DND-41 (cell line): ENCODE results near the gene XCR1.

ENCODE experiments used
- ATAC-seq: fragments of 200-7000 bp; cut with Tn5 transposase; 3 replicates; pipeline ENCODE4 v1.9.1; 2021; ENCODE audit warnings: low read depth; ENCODE audit not compliant: insufficient read depth
- DNase-seq: peaks from one replicate; pipeline ENCODE4 v3.0.0-alpha.2; 2020
- H2AFZ ChIP-seq: 2 replicates; pipeline ENCODE4 v1.6.0; 2012; ENCODE audit warnings: low read depth, low read length
- H3K27ac ChIP-seq: 2 replicates; pipeline ENCODE4 v1.5.1; 2012; ENCODE audit warnings: low read length, inconsistent platforms
- H3K27me3 ChIP-seq: fragments of 200-600 bp; sonication (generic); 2 replicates; pipeline ENCODE4 v1.6.0; 2012; ENCODE audit warnings: low read length, mild to moderate bottlenecking, inconsistent platforms; ENCODE audit not compliant: insufficient read depth, poor library complexity
- H3K36me3 ChIP-seq: 2 replicates; pipeline ENCODE4 v1.5.1; 2012; ENCODE audit warnings: low read length, inconsistent platforms; ENCODE audit not compliant: insufficient read depth
- H3K4me1 ChIP-seq: 2 replicates; pipeline ENCODE4 v1.5.1; 2012; ENCODE audit warnings: mild to moderate bottlenecking, low read length; ENCODE audit not compliant: insufficient read depth
- H3K4me2 ChIP-seq: 2 replicates; pipeline ENCODE4 v1.6.0; 2012; ENCODE audit warnings: mild to moderate bottlenecking, moderate library complexity, low read length, inconsistent platforms; ENCODE audit not compliant: insufficient read depth
- H3K4me3 ChIP-seq, 2 experiments: fragments of 200-600 bp in 1 of 2; shearing (Covaris generic) in 1 of 2; 2 replicates each; pipeline ENCODE4 v1.5.1; 2012 to 2016; ENCODE audit warnings: inconsistent platforms in 2 of 2, low read length in 2 of 2, mild to moderate bottlenecking in 2 of 2, low read depth in 1 of 2, moderate library complexity in 1 of 2
- H3K79me2 ChIP-seq: 2 replicates; pipeline ENCODE4 v1.6.0; 2012; ENCODE audit warnings: low read length, inconsistent platforms; ENCODE audit not compliant: insufficient read depth
- H3K9ac ChIP-seq: 2 replicates; pipeline ENCODE4 v1.6.0; 2012; ENCODE audit warnings: low read depth, mild to moderate bottlenecking, inconsistent platforms, low read length, moderate library complexity
- H3K9me3 ChIP-seq: 2 replicates; pipeline ENCODE4 v1.5.1; 2012; ENCODE audit warnings: low read length, moderate library complexity, mild to moderate bottlenecking, inconsistent platforms; ENCODE audit not compliant: insufficient read depth, severe bottlenecking
- H4K20me1 ChIP-seq: 2 replicates; pipeline ENCODE4 v1.6.0; 2012; ENCODE audit warnings: low read length; ENCODE audit not compliant: insufficient read depth
- CTCF ChIP-seq: IDR thresholded peaks from 2 replicates; pipeline ENCODE4 v1.5.1; 2012; ENCODE audit warnings: borderline replicate concordance, low read length, moderate library complexity, mild to moderate bottlenecking; ENCODE audit not compliant: poor library complexity, severe bottlenecking; ENCODE audit errors: extremely low read depth
- EZH2 ChIP-seq: IDR thresholded peaks from 3 replicates; pipeline ENCODE4 v1.6.1; 2012; ENCODE audit warnings: borderline replicate concordance, low read depth, mild to moderate bottlenecking, moderate library complexity, low read length, inconsistent platforms; ENCODE audit not compliant: severe bottlenecking

XCR1 gene

GRCh38 chr3:45968706-45969105 lies 58.6 kb downstream of the XCR1 start:
- Histone ChIP-seq H3K9ac (no peak overlapping the region), H4K20me1 (peaks cover 9% of the 10 kb centered on the region; the same call in 1 of the 2 replicates), H3K4me1 (peaks cover 17% of the 10 kb centered on the region), H3K79me2 (peaks cover 22% of the 10 kb centered on the region), H2AFZ (no peak overlapping the region), H3K36me3 (peaks cover 97% of the 10 kb centered on the region), H3K9me3 (no peaks in the 10 kb centered on the region), H3K27me3 (no peaks in the 10 kb centered on the region), H3K27ac (peak overlapping the region; percentile 27; the same call in 1 of the 2 replicates), H3K4me2 (no peak overlapping the region), H3K4me3 (no peak overlapping the region)
- no peak for ATAC-seq
- no peak for DNase-seq
- TF ChIP-seq EZH2: no peak

- Histone ChIP-seq H3K27me3 (no peaks in the 10 kb centered on the region), H3K9me3 (no peaks in the 10 kb centered on the region), H3K79me2 (peaks cover 19% of the 10 kb centered on the region), H3K9ac (no peak overlapping the region), H3K36me3 (peaks cover 97% of the 10 kb centered on the region), H3K4me3 (no peak overlapping the region), H4K20me1 (peaks cover 12% of the 10 kb centered on the region; the same call in 1 of the 2 replicates), H3K4me2 (no peak overlapping the region), H3K27ac (peak overlapping the region; percentile 27; the same call in 1 of the 2 replicates), H2AFZ (no peak overlapping the region), H3K4me1 (peaks cover 11% of the 10 kb centered on the region)
- TF ChIP-seq EZH2 (no peak), CTCF (no peak)
- DNase-seq (no peak), ATAC-seq (no peak)
Measured at GRCh38 chr3:45968149-45968548, 59.1 kb downstream of the XCR1 start.

GRCh38 chr3:45967724-45968123 lies 59.6 kb downstream of the XCR1 start:
- Histone ChIP-seq H3K9ac (no peak overlapping the region), H2AFZ (no peak overlapping the region), H3K79me2 (peaks cover 15% of the 10 kb centered on the region), H4K20me1 (peaks cover 12% of the 10 kb centered on the region; the same call in 1 of the 2 replicates), H3K4me1 (peaks cover 7% of the 10 kb centered on the region), H3K4me3 (no peak overlapping the region), H3K27ac (no peak overlapping the region), H3K4me2 (no peak overlapping the region), H3K9me3 (no peaks in the 10 kb centered on the region), H3K36me3 (peaks cover 97% of the 10 kb centered on the region), H3K27me3 (no peaks in the 10 kb centered on the region)
- ATAC-seq: no peak
- no peak for TF ChIP-seq EZH2
- no peak for TF ChIP-seq CTCF
- no peak for DNase-seq
